Mesenchymal stem cell (in vitro differentiated cells and primary cell): ENCODE data around the gene CCNJ.

Experiments used
- DNase-seq: peaks from one replicate; pipeline ENCODE4 v3.0.0-alpha.2; 2013
- H2AFZ ChIP-seq: one replicate; pipeline ENCODE4 v1.6.1; 2013; ENCODE audit warnings: low read depth, mild to moderate bottlenecking, control low read depth, inconsistent platforms, low read length, moderate library complexity
- H2AK5ac ChIP-seq: 2 replicates; pipeline ENCODE4 v1.6.1; 2013; ENCODE audit warnings: low read length, moderate library complexity, mild to moderate bottlenecking, inconsistent platforms; ENCODE audit not compliant: severe bottlenecking
- H2BK120ac ChIP-seq: one replicate; pipeline ENCODE4 v1.6.1; 2013; ENCODE audit warnings: low read depth, mild to moderate bottlenecking, inconsistent platforms, low read length, moderate library complexity
- H2BK12ac ChIP-seq, 2 experiments: one replicate each; pipeline ENCODE4 v1.6.1; 2013; ENCODE audit warnings: inconsistent platforms in 2 of 2, low read length in 2 of 2, mild to moderate bottlenecking in 2 of 2, moderate library complexity in 2 of 2, control low read depth in 1 of 2
- H2BK15ac ChIP-seq: one replicate; pipeline ENCODE4 v1.6.1; 2013; ENCODE audit warnings: mild to moderate bottlenecking, low read depth, inconsistent platforms; ENCODE audit not compliant: poor library complexity, severe bottlenecking
- H2BK5ac ChIP-seq: 2 replicates; pipeline ENCODE4 v1.6.1; 2013; ENCODE audit warnings: low read depth, mild to moderate bottlenecking, low read length, control low read depth, inconsistent platforms; ENCODE audit not compliant: poor library complexity, severe bottlenecking
- H3K14ac ChIP-seq, 2 experiments: one replicate each; pipeline ENCODE4 v1.6.1; 2013; ENCODE audit warnings: inconsistent platforms in 2 of 2, low read length in 2 of 2, control low read depth in 1 of 2, mild to moderate bottlenecking in 1 of 2, moderate library complexity in 1 of 2
- H3K18ac ChIP-seq, 2 experiments: one replicate each; pipeline ENCODE4 v1.6.1; 2013; ENCODE audit warnings: inconsistent platforms in 2 of 2, low read length in 2 of 2, control low read depth in 1 of 2, low read depth in 1 of 2, mild to moderate bottlenecking in 1 of 2
- H3K23ac ChIP-seq, 2 experiments: one replicate each; pipeline ENCODE4 v1.6.1; 2013; ENCODE audit warnings: inconsistent platforms in 2 of 2, low read length in 2 of 2, mild to moderate bottlenecking in 2 of 2, moderate library complexity in 2 of 2, control low read depth in 1 of 2
- H3K27ac ChIP-seq: 2 replicates; pipeline ENCODE4 v1.5.1; 2013; ENCODE audit warnings: mild to moderate bottlenecking, moderate library complexity, low read length, control low read depth, inconsistent platforms; ENCODE audit not compliant: poor library complexity, severe bottlenecking
- H3K27me3 ChIP-seq, 2 experiments: 2 replicates each; pipeline versions ENCODE4 v1.6.1 to v1.7.0; 2013; ENCODE audit warnings: low read length in 2 of 2, mild to moderate bottlenecking in 2 of 2, moderate library complexity in 2 of 2, control low read depth in 1 of 2, inconsistent platforms in 1 of 2; ENCODE audit not compliant: control insufficient read depth in 1 of 2, insufficient read depth in 1 of 2
- H3K36me3 ChIP-seq, 2 experiments: 2 replicates each; pipeline versions ENCODE4 v1.6.1 to v1.7.0; 2013; ENCODE audit warnings: low read length in 2 of 2, control low read depth in 1 of 2, inconsistent platforms in 1 of 2, low read depth in 1 of 2, mild to moderate bottlenecking in 1 of 2; ENCODE audit not compliant: insufficient read depth in 2 of 2, control insufficient read depth in 1 of 2
- H3K4ac ChIP-seq, 2 experiments: one replicate each; pipeline ENCODE4 v1.6.1; 2013; ENCODE audit warnings: inconsistent platforms in 2 of 2, low read length in 2 of 2, mild to moderate bottlenecking in 2 of 2, moderate library complexity in 2 of 2, control low read depth in 1 of 2, low read depth in 1 of 2
- H3K4me1 ChIP-seq: 2 replicates; pipeline ENCODE4 v1.6.1; 2013; ENCODE audit warnings: low read depth, low read length, control low read depth; ENCODE audit not compliant: control insufficient read depth, insufficient read depth
- H3K4me2 ChIP-seq: 2 replicates; pipeline ENCODE4 v1.6.1; 2013; ENCODE audit warnings: low read length, mild to moderate bottlenecking, inconsistent platforms; ENCODE audit not compliant: poor library complexity, severe bottlenecking
- H3K4me3 ChIP-seq, 2 experiments: 2 replicates each; pipeline versions ENCODE4 v1.5.1 to v1.7.0; 2013; ENCODE audit warnings: low read length in 2 of 2, mild to moderate bottlenecking in 2 of 2, control low read depth in 1 of 2, low read depth in 1 of 2; ENCODE audit not compliant: insufficient read depth in 1 of 2
- H3K79me1 ChIP-seq: replicated peaks from 2 replicates; pipeline ENCODE4 v1.6.1; 2013; ENCODE audit warnings: mild to moderate bottlenecking, control low read depth, low read length, inconsistent platforms; ENCODE audit not compliant: poor library complexity, severe bottlenecking
- H3K9ac ChIP-seq: 2 replicates; pipeline ENCODE4 v1.7.0; 2013; ENCODE audit warnings: mild to moderate bottlenecking, low read length, moderate library complexity
- H3K9me3 ChIP-seq: 2 replicates; pipeline ENCODE4 v1.7.0; 2013; ENCODE audit warnings: mild to moderate bottlenecking, low read length; ENCODE audit not compliant: control insufficient read depth
- H4K8ac ChIP-seq: one replicate; pipeline ENCODE4 v1.6.1; 2013; ENCODE audit warnings: inconsistent platforms, mild to moderate bottlenecking, low read length, moderate library complexity
- H4K91ac ChIP-seq: one replicate; pipeline ENCODE4 v1.6.1; 2013; ENCODE audit warnings: mild to moderate bottlenecking, low read length, inconsistent platforms
- WGBS: methylation state at CpG from one replicate; pipeline ENCODE4 v1.1.7; 2013; ENCODE audit warnings: mixed read lengths; 5-methylcytosine and 5-hydroxymethylcytosine counted together

Gene CCNJ

GRCh38 chr10:96074776-96075175, 31.4 kb downstream of the CCNJ start:
- no peak overlapping the region for H2AFZ ChIP-seq
- no peak overlapping the region for H3K23ac ChIP-seq
- no peak overlapping the region for H3K14ac ChIP-seq
- no peak overlapping the region for H2BK12ac ChIP-seq
- H2AK5ac ChIP-seq, result no peak overlapping the region
- H2BK15ac ChIP-seq, result no peak overlapping the region
- H3K79me1 ChIP-seq, result no peaks in the 10 kb centered on the region
- no peak overlapping the region for H3K4ac ChIP-seq
- no peak overlapping the region for H3K4me3 ChIP-seq
- H4K8ac ChIP-seq, result no peak overlapping the region
- no peaks in the 10 kb centered on the region for H3K27me3 ChIP-seq
- no peaks in the 10 kb centered on the region for H3K4me1 ChIP-seq
- no peaks in the 10 kb centered on the region for H3K9me3 ChIP-seq
- no peaks in the 10 kb centered on the region for H3K36me3 ChIP-seq
- H3K27ac ChIP-seq, result no peak overlapping the region
- no peak overlapping the region for H3K4me2 ChIP-seq
- WGBS, result no CpG with 5 or more reads among the region's 3 CpGs
- DNase-seq, result no peak
- no peak overlapping the region for H2BK120ac ChIP-seq
- no peak overlapping the region for H2BK5ac ChIP-seq
- no peak overlapping the region for H3K9ac ChIP-seq
- no peak overlapping the region for H4K91ac ChIP-seq
- H3K18ac ChIP-seq, result peak overlapping the region in 1 of 2 experiments; percentile 16

DNA sequence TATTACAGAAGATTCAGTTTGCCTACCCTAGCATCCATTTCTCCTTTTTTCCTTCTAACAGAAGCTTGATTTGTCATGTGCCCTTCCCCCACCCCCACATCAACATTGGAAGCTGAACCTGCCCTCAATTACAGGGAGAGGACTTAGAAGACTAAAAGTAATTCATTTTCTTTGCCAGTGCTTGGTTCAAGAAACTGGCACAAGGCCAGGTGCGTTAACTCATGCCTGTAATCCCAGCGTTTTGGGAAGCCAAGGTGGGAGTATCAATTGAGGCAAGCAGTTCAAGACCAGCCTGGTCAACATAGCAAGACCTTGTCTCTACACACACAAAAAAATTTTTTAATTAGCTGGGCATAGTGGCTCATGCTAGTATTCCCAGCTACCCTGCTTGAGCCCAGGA, 32.6 kb downstream of the CCNJ start:
- Histone ChIP-seq H3K4me3 (no peak overlapping the region), H4K8ac (no peak overlapping the region), H3K4ac (no peak overlapping the region), H2AFZ (no peak overlapping the region), H3K18ac (no peak overlapping the region), H3K14ac (no peak overlapping the region), H3K27me3 (no peaks in the 10 kb centered on the region), H3K23ac (no peak overlapping the region), H2BK5ac (no peak overlapping the region), H3K9ac (no peak overlapping the region), H3K4me2 (no peak overlapping the region), H2BK12ac (no peak overlapping the region), H3K9me3 (no peaks in the 10 kb centered on the region), H3K4me1 (no peaks in the 10 kb centered on the region), H3K27ac (no peak overlapping the region), H4K91ac (no peak overlapping the region), H2AK5ac (no peak overlapping the region), H2BK15ac (no peak overlapping the region), H3K36me3 (no peaks in the 10 kb centered on the region), H3K79me1 (no peaks in the 10 kb centered on the region), H2BK120ac (no peak overlapping the region)
- DNase-seq, result no peak
- WGBS, result 95% methylated on average over 2 of the region's 2 CpGs

- 88% methylated on average over 2 of the region's 3 CpGs for WGBS
Measured at GRCh38 chr10:96077156-96077555, 33.8 kb downstream of the CCNJ start.

DNA sequence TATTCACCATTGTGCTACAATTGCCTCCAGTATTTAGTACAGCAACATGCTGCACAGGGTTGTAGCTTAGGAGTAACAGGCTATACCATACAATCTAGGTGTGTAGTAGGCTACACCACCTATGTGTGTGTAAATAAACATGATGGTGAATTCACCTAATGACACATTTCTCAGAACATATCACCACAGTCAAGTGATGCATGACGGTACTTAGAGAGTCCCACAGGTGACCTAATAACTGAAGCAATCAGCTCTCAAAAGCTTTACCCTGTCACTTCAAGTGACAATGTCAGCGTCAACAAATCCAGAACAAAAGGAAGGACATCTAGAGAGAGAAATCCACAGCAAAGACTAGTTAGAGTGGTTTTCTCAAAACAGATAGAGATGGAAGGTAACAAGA, 38.8 kb downstream of the CCNJ start:
- no peak overlapping the region for H2BK5ac ChIP-seq
- no peak overlapping the region for H4K8ac ChIP-seq
- no peaks in the 10 kb centered on the region for H3K79me1 ChIP-seq
- H3K36me3 ChIP-seq, result peaks cover 0 to 8% of the 10 kb centered on the region in 2 experiments
- 90% methylated on average over 2 of the region's 2 CpGs for WGBS
- no peak overlapping the region for H3K27ac ChIP-seq
- H3K4ac ChIP-seq, result no peak overlapping the region
- no peaks in the 10 kb centered on the region for H3K27me3 ChIP-seq
- H3K4me2 ChIP-seq, result no peak overlapping the region
- no peak overlapping the region for H2BK120ac ChIP-seq
- no peaks in the 10 kb centered on the region for H3K9me3 ChIP-seq
- no peak overlapping the region for H2AFZ ChIP-seq
- no peak overlapping the region for H3K14ac ChIP-seq
- no peak overlapping the region for H2AK5ac ChIP-seq
- DNase-seq, result no peak
- no peak overlapping the region for H3K4me3 ChIP-seq
- no peak overlapping the region for H3K23ac ChIP-seq
- no peak overlapping the region for H3K9ac ChIP-seq
- no peak overlapping the region for H4K91ac ChIP-seq
- no peak overlapping the region for H3K18ac ChIP-seq
- no peaks in the 10 kb centered on the region for H3K4me1 ChIP-seq
- H2BK12ac ChIP-seq, result no peak overlapping the region
- no peak overlapping the region for H2BK15ac ChIP-seq

More at GRCh38 chr10:96077156-96077555, 33.8 kb downstream of the CCNJ start:
- Histone ChIP-seq H2BK120ac (no peak overlapping the region), H4K8ac (no peak overlapping the region), H3K9ac (no peak overlapping the region), H3K4ac (no peak overlapping the region), H3K18ac (no peak overlapping the region), H3K14ac (no peak overlapping the region), H2BK12ac (no peak overlapping the region), H3K27ac (no peak overlapping the region), H3K4me3 (no peak overlapping the region), H3K4me1 (no peaks in the 10 kb centered on the region), H3K36me3 (peaks cover 0 to 1% of the 10 kb centered on the region in 2 experiments), H3K4me2 (no peak overlapping the region), H2AFZ (no peak overlapping the region), H3K23ac (no peak overlapping the region), H4K91ac (no peak overlapping the region), H3K27me3 (no peaks in the 10 kb centered on the region), H2BK15ac (no peak overlapping the region), H3K9me3 (no peaks in the 10 kb centered on the region), H2BK5ac (no peak overlapping the region), H3K79me1 (no peaks in the 10 kb centered on the region), H2AK5ac (no peak overlapping the region)
- no peak for DNase-seq
